GM12872 (cell line): ENCODE results near the gene CLNS1A.

Experiments
- CTCF ChIP-seq: IDR thresholded peaks from 3 replicates; pipeline ENCODE4 v1.5.1; 2011; ENCODE audit warnings: low read depth, mild to moderate bottlenecking, low read length, moderate library complexity; ENCODE audit not compliant: insufficient read depth

The CLNS1A gene

GRCh38 chr11:77590194-77590782 is 47.3 kb downstream of the CLNS1A start:
- TF ChIP-seq CTCF, result no peak

- TF ChIP-seq CTCF, result 0 out of 3 replicates have a peak, but pooled peaks have one; percentile 10
Measured at GRCh38 chr11:77589521-77590193, 47.9 kb downstream of the CLNS1A start, which contains the start of gene AQP11. TSS of gene AQP11 (plus strand) at chr11:77589953. CDS start at chr11:77589993, 40 bp downstream.

GRCh38 chr11:77589181-77589520 is 48.4 kb downstream of the CLNS1A start:
- TF ChIP-seq CTCF, result no peak

GRCh38 chr11:77580712-77581337 is 56.8 kb downstream of the CLNS1A start:
- TF ChIP-seq CTCF, result no peak

GRCh38 chr11:77569676-77570070 is 67.9 kb downstream of the CLNS1A start:
- no peak for TF ChIP-seq CTCF

GRCh38 chr11:77568916-77569675 is 68.5 kb downstream of the CLNS1A start:
- TF ChIP-seq CTCF, result no peak

GRCh38 chr11:77568306-77568705 is 69.3 kb downstream of the CLNS1A start:
- TF ChIP-seq CTCF, result no peak
